Activated naive CD4-positive, alpha-beta T cell treated with anti-CD3 and anti-CD28 coated beads, Interleukin-2, amount 50 U/mL, for 24 hours (primary cell): Measurements from ENCODE around the gene SCUBE1.

Source experiments
- H3K27ac Mint-ChIP-seq: one replicate; pipeline ENCODE4 v1.8.0; 2021; ENCODE audit warnings: mild to moderate bottlenecking, mixed read lengths
- H3K27me3 Mint-ChIP-seq: one replicate; pipeline ENCODE4 v1.8.0; 2021; ENCODE audit warnings: mixed read lengths
- H3K36me3 Mint-ChIP-seq: one replicate; pipeline ENCODE4 v1.8.0; 2021; ENCODE audit warnings: mixed read lengths
- H3K4me1 Mint-ChIP-seq: one replicate; pipeline ENCODE4 v1.8.0; 2021; ENCODE audit warnings: mixed read lengths
- H3K4me3 Mint-ChIP-seq: one replicate; pipeline ENCODE4 v1.8.0; 2021; ENCODE audit warnings: mild to moderate bottlenecking, mixed read lengths
- H3K9me3 Mint-ChIP-seq: one replicate; pipeline ENCODE4 v1.8.0; 2021; ENCODE audit warnings: mixed read lengths

Gene SCUBE1

DNA sequence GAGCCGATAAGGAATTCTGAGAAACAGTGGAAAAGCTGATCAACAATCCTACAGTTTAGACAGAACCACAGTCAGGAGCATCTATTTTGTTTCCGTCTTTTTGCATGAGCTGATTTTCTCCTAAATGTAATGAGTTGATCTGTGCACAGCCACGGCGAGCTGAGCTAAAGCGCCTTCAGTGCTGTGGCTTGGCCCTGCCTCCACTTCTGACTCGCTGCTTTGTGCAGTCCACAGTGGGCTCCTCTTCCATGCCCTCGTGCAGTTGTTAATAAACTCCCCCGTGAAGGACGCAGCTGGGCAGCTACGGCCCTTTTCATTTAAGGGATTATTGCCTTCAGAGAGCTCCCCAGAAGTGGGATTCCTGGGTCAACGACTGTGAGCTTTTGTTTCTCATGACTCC lies 39.4 kb downstream of the SCUBE1 start:
- Mint-ChIP-seq H3K27ac (no peak overlapping the region), H3K9me3 (no peaks in the 10 kb centered on the region), H3K4me1 (no peaks in the 10 kb centered on the region), H3K36me3 (no peaks in the 10 kb centered on the region), H3K4me3 (no peak overlapping the region), H3K27me3 (no peaks in the 10 kb centered on the region)

DNA sequence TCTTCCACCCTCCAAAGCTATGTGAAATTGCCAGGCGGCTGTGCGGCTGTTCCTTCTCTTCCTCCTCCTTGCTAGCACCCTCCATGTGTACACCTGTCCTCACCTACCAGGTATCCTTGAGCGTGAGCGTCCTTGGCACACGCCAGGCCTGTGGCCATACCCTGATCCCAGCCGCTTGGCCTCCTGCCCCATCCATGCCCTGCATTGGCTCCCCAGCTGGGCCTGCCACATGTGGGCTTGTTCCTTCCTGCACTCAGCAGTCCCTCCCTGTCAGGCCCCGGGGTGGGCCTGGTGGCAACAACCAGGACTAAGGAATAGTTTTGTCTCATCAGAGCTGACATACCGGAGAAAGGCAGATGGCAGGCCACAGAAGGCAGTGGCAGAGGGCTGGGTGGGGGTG lies 40.0 kb downstream of the SCUBE1 start:
- no peaks in the 10 kb centered on the region for H3K4me1 Mint-ChIP-seq
- no peak overlapping the region for H3K4me3 Mint-ChIP-seq
- no peaks in the 10 kb centered on the region for H3K36me3 Mint-ChIP-seq
- no peak overlapping the region for H3K27ac Mint-ChIP-seq
- no peaks in the 10 kb centered on the region for H3K9me3 Mint-ChIP-seq
- H3K27me3 Mint-ChIP-seq = no peaks in the 10 kb centered on the region

DNA sequence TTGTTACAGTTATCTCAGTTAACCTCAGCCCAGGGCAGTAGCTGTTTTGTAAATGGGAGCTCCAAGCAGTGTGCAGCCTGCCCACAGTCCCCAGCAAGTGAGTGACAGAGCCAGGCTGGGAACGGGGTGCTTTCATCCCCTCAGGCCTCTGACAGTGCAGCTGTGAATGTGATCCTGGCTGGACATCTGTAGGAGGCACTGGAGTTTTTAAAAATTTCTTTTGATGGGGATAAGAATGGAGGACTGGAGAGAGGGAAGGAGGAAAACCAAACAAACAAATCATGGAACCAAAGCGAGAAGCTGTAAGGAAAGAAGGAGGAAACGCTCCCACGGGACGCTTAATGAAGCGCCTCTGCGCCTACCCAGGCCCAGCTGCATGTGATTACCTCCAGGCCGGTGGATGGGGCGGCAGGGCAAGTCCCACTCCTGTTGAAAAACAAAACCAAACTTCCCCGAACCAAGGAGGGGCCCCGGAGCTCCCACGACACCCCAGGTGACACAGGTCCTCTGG lies 40.6 kb downstream of the SCUBE1 start:
- Mint-ChIP-seq H3K4me1 (no peaks in the 10 kb centered on the region), H3K27ac (no peak overlapping the region), H3K9me3 (no peaks in the 10 kb centered on the region), H3K27me3 (no peaks in the 10 kb centered on the region), H3K36me3 (no peaks in the 10 kb centered on the region), H3K4me3 (no peak overlapping the region)

GRCh38 chr22:43301866-43302265 lies 41.3 kb downstream of the SCUBE1 start:
- no peaks in the 10 kb centered on the region for H3K36me3 Mint-ChIP-seq
- H3K4me3 Mint-ChIP-seq = no peak overlapping the region
- H3K4me1 Mint-ChIP-seq = no peaks in the 10 kb centered on the region
- H3K9me3 Mint-ChIP-seq = no peaks in the 10 kb centered on the region
- no peak overlapping the region for H3K27ac Mint-ChIP-seq
- no peaks in the 10 kb centered on the region for H3K27me3 Mint-ChIP-seq

DNA sequence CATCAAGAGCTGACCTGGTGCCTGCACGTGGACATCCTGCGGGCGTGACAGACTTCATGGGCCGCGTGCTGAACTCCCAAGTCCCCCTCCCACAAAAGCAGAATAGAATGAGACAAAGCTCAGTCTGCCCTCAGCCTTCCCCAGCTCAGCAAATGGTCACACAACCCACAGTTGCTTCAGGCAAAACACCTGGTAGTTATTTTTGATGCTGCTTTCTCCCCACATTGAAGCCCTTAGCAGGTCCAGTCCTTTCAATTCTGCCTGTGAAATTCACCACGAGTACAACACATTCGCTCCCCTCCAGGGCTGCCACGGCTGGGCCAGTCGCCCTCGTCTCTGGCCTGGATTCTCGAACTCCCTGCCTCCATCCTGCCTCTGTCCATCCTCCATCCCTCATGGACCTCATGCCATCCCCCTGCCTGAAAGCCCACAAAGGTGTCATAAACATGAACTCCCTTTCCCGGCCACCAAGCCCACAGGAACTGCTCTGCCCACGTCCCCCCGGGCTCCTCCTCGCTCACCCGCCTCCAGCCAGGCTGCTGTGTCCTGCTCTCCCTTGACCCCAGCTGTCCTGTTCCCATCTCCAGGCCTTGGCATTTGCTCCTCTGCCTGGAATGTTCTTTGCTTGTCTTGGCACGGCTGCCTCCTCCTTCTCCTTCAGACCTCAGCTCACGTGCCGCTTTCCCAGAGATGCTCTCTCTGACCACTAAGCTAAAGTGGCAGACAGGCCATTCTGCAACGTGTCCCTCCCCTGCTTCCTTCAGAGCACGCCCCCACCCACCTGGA lies 42.1 kb downstream of the SCUBE1 start:
- H3K9me3 Mint-ChIP-seq = no peaks in the 10 kb centered on the region
- no peak overlapping the region for H3K4me3 Mint-ChIP-seq

DNA sequence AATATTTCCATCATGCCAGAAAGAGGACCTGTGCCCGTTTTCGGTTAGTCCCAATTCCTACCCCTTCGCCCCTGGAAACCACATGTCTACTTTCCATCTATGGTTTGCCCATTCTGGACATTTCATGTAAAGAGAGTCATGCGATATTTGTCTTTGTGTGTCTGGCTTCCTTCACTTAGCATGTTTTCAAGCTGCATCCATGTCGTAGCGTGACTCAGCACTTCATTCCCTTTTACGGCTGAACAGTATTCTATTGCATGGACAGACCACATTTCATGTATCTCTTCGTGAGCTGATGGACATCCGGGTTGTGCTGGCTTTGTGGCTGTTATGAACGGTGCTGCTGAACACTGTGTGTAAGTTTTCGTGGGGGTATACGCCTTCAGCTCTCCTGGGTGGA lies 43.4 kb downstream of the SCUBE1 start:
- no peak overlapping the region for H3K27ac Mint-ChIP-seq
- H3K4me1 Mint-ChIP-seq = no peaks in the 10 kb centered on the region
- H3K4me3 Mint-ChIP-seq = no peak overlapping the region
- no peaks in the 10 kb centered on the region for H3K36me3 Mint-ChIP-seq
- no peaks in the 10 kb centered on the region for H3K9me3 Mint-ChIP-seq
- H3K27me3 Mint-ChIP-seq = no peaks in the 10 kb centered on the region

More for the DNA sequence above, 42.1 kb downstream of the SCUBE1 start:
- no peaks in the 10 kb centered on the region for H3K36me3 Mint-ChIP-seq
- no peak overlapping the region for H3K27ac Mint-ChIP-seq
- H3K27me3 Mint-ChIP-seq = no peaks in the 10 kb centered on the region
- no peaks in the 10 kb centered on the region for H3K4me1 Mint-ChIP-seq

DNA sequence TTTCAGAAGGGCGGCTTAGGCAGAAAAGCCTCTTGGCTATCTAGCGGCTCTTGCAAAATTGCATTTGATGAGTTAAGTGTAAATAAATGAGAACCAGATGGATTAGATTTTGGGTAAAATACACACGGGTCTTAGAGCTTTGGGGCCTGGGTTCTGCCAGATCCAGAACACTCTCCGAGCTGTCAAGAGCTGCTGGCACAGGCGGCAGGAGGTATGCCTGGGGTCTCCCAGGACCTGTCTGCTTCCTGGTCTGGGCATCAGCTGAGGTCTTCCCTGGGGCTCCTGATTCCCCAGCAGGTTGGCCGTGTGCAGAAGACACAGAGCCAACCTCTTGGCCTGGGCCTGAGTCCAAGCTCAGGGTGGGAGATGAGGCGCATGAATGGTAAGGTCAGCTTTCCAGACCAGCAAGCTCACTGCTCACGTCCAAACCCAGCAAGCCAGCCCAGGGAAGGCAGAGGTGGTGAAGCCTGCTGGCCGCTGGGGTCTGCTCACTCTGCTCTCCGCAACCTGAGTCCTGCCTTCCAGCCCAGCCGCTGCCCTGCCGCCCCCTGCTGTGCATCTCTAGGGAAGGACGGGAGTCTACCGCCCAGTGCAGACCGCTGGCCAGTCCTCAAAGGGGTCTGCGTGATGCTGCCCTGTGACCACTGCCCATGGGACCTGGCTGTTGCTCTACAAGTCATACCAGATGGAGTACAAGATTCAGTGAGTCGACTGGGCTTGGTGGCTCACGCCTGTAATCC lies 44.9 kb downstream of the SCUBE1 start:
- no peaks in the 10 kb centered on the region for H3K9me3 Mint-ChIP-seq
- no peaks in the 10 kb centered on the region for H3K27me3 Mint-ChIP-seq
- H3K36me3 Mint-ChIP-seq = no peaks in the 10 kb centered on the region
- H3K4me3 Mint-ChIP-seq = no peak overlapping the region
- no peak overlapping the region for H3K27ac Mint-ChIP-seq
- H3K4me1 Mint-ChIP-seq = no peaks in the 10 kb centered on the region

GRCh38 chr22:43297270-43298061 lies 45.7 kb downstream of the SCUBE1 start:
- Mint-ChIP-seq H3K4me3 (no peak overlapping the region), H3K9me3 (no peaks in the 10 kb centered on the region), H3K4me1 (no peaks in the 10 kb centered on the region), H3K27ac (no peak overlapping the region), H3K36me3 (no peaks in the 10 kb centered on the region), H3K27me3 (no peaks in the 10 kb centered on the region)

DNA sequence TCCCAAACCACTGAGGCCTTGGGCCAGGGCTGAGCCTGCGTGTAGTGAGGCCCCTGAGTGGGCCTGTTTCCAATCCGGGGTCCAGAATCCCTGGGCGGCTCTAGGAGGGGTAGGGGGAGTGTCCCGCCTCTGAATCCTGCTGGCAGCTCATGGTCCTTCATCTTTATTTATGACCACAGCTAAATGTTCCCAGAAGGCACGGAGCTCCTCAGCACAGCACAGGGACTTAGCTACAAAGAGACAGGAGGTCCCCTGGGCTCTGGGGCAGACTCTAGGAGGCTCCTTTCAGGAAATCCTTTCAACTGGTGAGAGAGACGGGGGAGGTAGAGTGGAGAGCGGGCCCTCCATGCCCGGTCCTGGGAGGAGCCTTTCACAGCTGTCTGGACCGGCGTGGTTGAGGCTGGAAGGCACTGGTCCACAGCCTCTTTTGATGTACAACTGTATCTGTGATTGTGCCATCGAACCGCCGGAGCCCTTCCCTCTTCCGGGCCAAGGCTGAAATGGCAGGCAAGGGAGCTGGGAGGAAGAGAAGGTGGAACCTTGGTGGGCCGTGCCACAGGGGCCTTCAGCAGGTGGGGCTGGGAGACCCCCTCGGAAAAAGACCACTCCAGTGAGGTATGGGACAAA lies 46.8 kb downstream of the SCUBE1 start:
- no peak overlapping the region for H3K4me3 Mint-ChIP-seq
- no peaks in the 10 kb centered on the region for H3K4me1 Mint-ChIP-seq
- no peaks in the 10 kb centered on the region for H3K36me3 Mint-ChIP-seq
- no peaks in the 10 kb centered on the region for H3K27me3 Mint-ChIP-seq
- H3K27ac Mint-ChIP-seq = no peak overlapping the region
- no peaks in the 10 kb centered on the region for H3K9me3 Mint-ChIP-seq

DNA sequence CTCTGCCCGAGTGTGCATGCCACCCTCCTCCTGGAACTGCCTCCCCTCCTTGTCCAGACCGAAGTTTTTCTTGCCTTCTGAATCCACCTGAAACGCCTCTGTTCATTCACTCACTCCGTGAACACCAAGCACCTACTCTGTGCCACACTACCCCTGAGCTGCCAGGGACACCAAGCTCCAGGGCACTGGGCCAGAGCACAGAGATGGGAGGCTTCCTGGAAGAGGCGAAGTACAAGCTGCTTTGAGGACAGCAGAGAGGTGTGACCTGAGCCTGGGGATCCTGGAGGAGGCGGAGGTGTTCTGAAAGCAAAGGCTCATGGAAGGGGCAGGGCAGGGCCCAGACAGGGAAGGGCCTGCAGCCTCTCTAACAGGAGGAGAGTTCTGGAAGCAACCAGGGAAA lies 47.5 kb downstream of the SCUBE1 start:
- H3K4me3 Mint-ChIP-seq = no peak overlapping the region
- H3K36me3 Mint-ChIP-seq = no peaks in the 10 kb centered on the region
- H3K27me3 Mint-ChIP-seq = no peaks in the 10 kb centered on the region
- no peaks in the 10 kb centered on the region for H3K4me1 Mint-ChIP-seq
- no peaks in the 10 kb centered on the region for H3K9me3 Mint-ChIP-seq
- H3K27ac Mint-ChIP-seq = no peak overlapping the region

- no peaks in the 10 kb centered on the region for H3K36me3 Mint-ChIP-seq
Measured at GRCh38 chr22:43295173-43295572, 48.0 kb downstream of the SCUBE1 start.

DNA sequence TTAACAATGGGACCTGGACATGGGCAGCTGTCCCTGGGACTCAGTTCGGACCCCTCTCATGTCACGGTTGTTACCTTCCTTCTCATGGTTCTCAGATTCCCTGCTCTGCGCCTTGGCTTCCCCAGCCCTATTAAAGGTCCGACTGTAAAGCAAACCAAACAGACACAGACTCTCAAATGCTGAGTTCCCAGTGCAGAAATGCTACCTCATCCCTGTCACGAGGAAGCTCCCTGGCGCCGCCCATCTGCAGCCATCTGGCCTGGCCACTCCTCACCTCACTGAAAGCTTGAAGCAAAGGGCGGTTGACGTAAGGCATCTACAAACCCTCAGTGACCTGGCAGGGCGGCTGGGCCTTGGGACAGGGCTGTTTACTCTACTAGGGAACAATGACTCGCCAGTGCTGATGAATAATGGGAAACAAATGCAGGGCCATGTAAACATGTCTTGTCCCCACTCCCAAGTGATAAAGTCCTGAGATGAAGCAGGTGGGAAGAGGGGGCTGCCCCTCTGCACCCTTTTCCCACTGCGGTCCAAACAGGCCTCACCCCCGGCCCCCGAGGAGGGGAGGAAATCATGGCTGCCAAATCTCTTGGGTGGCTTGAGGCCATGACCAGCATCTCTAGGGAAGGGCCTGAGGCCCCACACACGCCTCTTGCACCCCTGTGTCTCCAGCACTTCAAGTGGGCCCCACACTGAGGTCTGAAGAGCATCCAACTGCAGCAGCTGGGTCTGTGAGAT lies 49.3 kb downstream of the SCUBE1 start:
- Mint-ChIP-seq H3K27ac (no peak overlapping the region), H3K4me3 (no peak overlapping the region), H3K36me3 (no peaks in the 10 kb centered on the region), H3K4me1 (no peaks in the 10 kb centered on the region), H3K9me3 (no peaks in the 10 kb centered on the region), H3K27me3 (no peaks in the 10 kb centered on the region)

More at GRCh38 chr22:43295173-43295572, 48.0 kb downstream of the SCUBE1 start:
- Mint-ChIP-seq H3K27ac (no peak overlapping the region), H3K4me1 (no peaks in the 10 kb centered on the region), H3K4me3 (no peak overlapping the region), H3K9me3 (no peaks in the 10 kb centered on the region), H3K27me3 (no peaks in the 10 kb centered on the region)

DNA sequence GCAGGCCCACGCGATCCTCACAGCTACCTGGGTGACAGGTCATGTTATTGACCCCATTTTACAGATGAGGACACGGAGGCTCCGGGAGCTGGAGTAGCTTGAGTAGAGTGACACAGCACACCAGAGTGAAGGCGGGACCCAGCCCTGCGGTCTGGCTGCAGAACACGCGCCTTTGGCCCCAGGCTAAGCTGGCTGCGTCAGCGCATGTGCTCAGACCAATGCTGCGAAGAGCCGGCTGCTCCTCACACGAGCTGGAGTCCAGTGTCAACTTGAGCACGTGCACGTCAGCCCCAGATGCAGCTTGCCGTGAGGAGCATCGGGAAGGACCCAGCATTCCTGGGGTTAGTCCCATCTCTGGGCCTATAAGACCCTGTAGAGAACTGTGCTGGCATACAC lies 49.9 kb downstream of the SCUBE1 start:
- no peaks in the 10 kb centered on the region for H3K27me3 Mint-ChIP-seq

DNA sequence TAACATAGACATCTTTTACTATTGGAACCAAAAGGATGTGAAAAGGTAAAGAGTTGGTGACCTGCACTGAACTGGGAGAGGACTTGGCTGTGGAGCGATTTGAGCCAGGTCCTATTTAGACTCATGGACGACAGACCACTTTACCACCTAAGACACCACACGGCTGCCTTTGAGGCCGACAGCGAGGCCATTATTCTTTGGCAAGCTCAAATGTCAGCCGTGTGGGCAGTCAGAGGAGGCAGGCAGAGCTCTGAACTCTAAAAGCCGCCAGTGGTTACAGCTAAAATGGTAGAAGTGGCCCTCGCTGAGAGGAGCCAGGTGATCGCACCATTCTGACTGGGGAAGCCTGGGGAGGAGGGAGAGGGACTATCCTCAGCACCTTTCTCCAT lies 50.5 kb downstream of the SCUBE1 start:
- Mint-ChIP-seq H3K36me3 (no peaks in the 10 kb centered on the region), H3K27me3 (no peaks in the 10 kb centered on the region), H3K4me3 (no peak overlapping the region), H3K9me3 (no peaks in the 10 kb centered on the region), H3K4me1 (no peaks in the 10 kb centered on the region), H3K27ac (no peak overlapping the region)

More for the DNA sequence above, 49.9 kb downstream of the SCUBE1 start:
- H3K36me3 Mint-ChIP-seq = no peaks in the 10 kb centered on the region
- H3K9me3 Mint-ChIP-seq = no peaks in the 10 kb centered on the region
- H3K27ac Mint-ChIP-seq = no peak overlapping the region
- no peak overlapping the region for H3K4me3 Mint-ChIP-seq
- no peaks in the 10 kb centered on the region for H3K4me1 Mint-ChIP-seq

GRCh38 chr22:43291381-43291780 lies 51.8 kb downstream of the SCUBE1 start:
- Mint-ChIP-seq H3K27me3 (no peaks in the 10 kb centered on the region), H3K9me3 (no peaks in the 10 kb centered on the region), H3K4me1 (no peaks in the 10 kb centered on the region), H3K27ac (no peak overlapping the region), H3K36me3 (no peaks in the 10 kb centered on the region), H3K4me3 (no peak overlapping the region)
